ENCODE data around the gene ISG15.
"Not testable (repeated sequence)": the region's sequence is repeated elsewhere in the genome, so short reads cannot be mapped to it uniquely, and the experiment has no call there.

The ISG15 gene

DNA sequence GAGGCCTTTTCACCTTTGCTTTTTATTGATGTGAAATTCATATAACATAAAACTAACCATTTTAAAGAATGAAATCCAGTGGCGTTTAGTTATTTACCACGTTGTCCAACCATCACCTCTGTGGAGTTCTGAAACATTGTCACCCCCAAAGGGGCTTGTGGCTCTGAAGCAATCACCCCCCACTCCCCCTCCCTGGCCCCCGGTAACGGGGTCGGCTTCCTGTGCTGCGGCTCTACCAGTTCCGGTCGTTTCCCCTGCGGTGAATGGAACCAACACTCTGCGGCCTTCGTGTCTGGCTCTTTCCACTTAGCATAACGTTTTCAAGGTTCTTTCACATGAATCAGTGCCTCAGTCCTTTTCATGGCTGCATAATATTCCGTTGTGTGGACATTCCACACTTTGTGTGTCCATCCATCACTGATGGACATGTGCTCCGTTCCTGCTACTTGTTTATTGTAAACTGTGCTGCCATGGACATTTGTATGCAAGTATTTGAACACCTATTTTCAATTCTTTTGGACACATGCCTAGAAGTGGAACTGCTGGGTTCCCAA, 1.8 kb upstream of the ISG15 start:
- DNase-seq (ENCODE audit: low read depth, low spot score) = no peak

DNA sequence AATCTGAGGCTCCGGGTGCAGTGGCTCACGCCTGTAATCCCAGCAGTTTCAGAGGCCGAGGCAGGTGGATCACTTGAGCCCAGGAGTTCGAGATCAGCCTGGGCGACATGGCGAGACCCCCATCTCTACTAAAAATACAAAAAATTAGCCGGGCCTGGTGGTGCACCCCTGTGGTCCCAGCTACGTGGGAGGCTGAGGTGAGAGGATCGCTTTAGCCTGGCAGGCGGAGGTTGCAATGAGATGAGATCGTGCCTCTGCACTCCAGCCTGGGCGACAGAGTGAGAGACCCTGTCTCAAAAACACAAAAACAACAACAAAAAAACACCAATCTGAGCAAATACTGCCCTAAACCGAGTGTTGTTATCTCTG, 577 bp upstream of the ISG15 start:
- DNase-seq (ENCODE audit: low read depth, low spot score) = not testable (repeated sequence)

DNA sequence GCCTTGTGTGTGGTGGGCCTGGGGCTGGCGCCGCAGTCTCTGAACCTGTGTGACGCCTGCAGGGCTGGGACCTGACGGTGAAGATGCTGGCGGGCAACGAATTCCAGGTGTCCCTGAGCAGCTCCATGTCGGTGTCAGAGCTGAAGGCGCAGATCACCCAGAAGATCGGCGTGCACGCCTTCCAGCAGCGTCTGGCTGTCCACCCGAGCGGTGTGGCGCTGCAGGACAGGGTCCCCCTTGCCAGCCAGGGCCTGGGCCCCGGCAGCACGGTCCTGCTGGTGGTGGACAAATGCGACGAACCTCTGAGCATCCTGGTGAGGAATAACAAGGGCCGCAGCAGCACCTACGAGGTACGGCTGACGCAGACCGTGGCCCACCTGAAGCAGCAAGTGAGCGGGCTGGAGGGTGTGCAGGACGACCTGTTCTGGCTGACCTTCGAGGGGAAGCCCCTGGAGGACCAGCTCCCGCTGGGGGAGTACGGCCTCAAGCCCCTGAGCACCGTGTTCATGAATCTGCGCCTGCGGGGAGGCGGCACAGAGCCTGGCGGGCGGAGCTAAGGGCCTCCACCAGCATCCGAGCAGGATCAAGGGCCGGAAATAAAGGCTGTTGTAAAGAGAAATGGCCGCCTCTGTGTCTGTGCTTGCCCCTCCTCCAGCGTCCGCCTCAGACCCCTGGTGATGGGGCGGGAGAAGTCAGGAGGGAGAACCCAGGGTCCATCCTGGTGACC, 788 bp downstream of the ISG15 start:
- no peak for DNase-seq (ENCODE audit: low read depth, low spot score)

DNA sequence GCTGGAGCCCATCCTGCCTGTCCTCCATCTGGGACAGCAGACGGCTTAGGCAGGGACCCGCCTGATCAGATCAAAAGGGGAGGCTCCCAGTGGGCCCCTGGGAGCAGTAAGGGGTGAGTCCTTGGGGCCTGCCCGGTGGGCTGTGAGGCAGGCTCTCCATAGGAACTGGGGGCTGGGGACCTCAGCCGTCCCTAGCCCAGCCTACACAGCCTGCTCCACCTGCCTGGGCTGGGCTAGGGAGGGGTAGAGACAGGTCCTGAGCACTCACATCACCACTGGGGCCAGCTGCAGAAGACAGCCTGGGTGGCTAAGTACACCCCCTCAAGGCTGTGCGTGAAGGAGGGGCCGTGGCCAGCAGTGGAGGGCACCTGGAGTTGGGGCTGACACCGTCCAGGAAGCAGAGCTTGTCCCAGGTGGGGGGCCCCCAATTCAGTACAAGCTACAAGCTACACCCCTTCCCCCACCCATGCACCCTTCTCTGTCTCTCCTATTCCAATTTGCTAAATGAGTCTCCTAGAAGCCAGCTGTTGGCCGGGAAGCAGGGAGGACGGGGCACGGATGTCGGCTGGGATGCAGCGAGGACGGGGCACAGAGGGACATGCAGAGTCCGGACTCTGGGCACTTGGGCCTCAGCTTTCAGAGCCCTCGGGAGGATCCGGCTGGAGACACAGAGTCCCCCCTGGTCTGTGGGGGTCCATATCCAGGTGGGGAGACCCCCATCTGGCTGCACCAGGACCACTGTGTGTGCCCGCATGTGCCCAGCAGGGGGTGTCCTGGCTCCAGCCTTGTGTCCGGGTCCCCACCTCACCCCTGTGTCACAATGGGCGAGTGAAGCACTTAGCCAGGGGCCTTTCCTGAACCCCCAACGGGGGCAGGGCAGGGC, 1.7 kb downstream of the ISG15 start:
- no peak for DNase-seq (ENCODE audit: low read depth, low spot score)

DNA sequence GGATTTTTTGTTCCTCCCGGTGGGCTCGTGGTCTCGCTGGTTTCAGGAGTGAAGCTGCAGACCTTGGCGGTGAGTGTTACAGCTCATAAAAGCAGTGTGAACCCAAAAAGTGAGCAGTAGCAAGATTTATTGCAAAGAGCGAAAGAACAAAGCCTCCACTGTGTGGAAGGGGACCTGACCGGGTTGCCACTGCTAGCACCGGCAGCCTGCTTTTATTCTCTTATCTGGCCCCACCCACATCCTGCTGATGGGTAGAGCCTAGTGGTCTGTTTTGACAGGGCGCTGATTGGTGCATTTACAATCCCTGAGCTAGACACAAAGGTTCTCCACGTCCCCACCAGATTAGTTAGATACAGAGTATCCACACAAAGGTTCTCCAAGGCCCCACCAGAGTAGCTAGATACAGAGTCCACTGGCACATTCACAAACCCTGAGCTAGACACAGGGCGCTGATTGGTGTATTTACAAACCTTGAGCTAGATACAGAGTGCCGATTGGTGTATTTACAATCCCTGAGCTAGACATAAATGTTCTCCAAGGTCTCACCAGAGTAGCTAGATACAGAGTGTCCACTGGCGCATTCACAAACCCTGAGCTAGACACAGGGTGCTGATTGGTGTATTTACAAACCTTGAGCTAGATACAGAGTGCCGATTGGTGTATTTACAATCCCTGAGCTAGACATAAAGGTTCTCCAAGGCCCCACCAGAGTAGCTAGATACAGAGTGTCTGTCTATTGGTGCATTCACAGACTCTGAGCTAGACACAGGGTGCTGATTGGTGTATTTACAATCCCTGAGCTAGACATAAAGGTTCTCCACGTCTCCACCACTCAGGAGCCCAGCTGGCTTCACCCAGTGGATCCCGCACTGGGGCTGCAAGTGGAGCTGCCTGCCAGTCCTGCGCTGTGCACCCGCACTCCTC, 4.4 kb downstream of the ISG15 start:
- DNase-seq (ENCODE audit: low read depth, low spot score) = not testable (repeated sequence)

DNA sequence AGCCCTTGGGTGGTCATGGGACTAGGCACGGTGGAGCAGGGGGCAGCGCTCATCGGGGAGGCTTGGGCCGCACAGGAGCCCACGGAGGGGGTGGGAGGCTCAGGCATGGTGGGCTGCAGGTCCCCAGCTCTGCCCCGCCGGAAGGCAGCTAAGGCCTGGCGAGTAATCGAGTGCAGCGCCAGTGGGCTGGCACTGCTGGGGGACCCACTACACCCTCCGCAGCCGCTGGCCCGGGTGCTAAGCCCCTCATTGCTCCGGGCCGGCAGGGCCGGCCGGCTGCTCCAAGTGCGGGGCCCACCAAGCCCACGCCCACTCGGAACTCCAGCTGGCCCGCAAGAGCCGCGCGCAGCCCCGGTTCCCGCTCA, 5.0 kb downstream of the ISG15 start:
- DNase-seq (ENCODE audit: low read depth, low spot score) = not testable (repeated sequence)

DNA sequence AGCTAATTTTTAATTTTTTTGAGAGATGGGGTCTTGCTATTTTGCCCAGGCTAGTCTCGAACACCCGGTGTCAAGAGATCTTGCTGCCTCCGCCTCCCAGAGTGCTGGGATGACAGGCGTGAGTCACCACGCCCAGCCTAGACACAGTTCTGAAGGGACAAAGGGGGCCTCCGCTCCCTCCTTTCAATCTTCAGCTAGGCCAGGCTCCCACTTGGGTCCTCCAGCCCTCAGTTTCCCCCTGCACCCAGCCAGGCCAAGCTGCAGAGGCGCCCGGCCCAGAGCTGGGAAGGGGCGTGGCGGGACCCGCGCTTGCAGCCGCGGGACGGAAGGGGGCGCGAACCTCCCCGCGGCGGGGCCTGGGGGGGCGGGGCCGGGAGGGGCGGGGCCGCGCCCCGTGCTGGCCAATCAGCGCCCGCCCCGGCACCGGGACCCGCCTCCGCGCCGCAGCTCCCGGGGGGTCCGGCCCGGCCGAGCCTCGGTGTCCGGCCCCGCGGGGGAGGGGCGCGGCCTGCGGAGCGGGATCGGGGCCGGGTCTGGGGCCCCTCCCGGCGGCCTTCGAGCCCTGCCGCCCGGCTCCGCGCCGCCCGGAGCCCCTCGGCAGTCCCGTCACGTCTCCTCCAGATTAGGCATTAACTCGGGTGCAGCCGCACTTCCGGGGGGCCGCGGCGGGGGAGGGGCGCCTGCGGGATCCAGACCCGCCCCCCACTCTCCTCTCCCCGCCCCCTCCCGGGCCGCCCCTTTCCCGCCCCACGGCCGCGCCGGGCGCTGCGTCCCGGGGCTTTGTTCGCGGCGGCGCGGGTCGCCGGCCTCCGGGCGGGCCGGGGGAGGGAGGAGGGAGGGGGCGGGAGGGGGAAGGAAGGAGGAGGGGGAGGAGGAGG, 6.1 kb downstream of the ISG15 start:
- no peak for DNase-seq (ENCODE audit: low read depth, low spot score)

DNA sequence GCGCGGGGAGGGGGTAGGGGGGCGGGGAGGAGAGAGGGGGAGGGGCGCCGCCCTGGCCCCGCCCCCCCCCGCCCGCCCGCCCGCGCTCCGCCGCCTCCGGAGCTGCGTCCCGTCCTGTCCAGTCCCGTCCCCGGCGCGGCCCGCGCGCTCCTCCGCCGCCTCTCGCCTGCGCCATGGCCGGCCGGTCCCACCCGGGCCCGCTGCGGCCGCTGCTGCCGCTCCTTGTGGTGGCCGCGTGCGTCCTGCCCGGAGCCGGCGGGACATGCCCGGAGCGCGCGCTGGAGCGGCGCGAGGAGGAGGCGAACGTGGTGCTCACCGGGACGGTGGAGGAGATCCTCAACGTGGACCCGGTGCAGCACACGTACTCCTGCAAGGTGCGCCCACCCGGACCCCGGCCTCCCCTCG, 6.7 kb downstream of the ISG15 start, which contains the start of gene AGRN:
AGRN (plus strand) TSS at position 121 of the 405 bp plus-strand sequence; CDS start at position 174, 53 bp downstream.
- no peak for DNase-seq (ENCODE audit: low read depth, low spot score)

DNA sequence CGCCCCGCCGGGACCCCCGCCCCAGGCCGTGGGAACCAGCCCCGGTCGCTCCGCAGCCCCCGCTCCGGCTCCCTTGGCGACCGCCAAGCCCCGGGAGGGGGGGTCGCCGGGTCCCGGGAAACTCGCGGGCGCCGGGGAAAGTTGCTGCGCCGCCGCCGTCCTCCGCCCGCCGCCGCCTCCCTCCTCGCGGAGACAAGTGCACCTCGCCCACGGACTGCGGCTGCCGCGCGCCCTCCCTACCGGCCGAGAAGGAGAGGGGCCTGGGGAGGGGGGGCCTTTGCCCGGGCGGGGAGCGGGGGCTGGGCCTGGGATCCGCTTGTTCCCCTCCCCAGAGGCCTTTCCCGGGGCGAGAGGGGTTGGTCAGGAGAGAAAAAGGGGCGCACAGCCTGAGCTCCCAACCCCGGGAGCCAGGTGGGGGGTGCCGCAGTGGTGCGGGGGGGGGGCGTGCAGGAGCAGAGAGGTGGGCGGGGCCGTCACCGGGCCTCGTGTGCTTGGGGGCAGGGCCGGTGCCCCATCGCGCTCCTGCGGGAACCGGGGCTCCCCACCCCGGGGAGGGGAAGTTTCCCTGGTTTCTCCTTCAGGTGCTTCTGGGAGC, 7.2 kb downstream of the ISG15 start:
- DNase-seq (ENCODE audit: low read depth, low spot score) = no peak

DNA sequence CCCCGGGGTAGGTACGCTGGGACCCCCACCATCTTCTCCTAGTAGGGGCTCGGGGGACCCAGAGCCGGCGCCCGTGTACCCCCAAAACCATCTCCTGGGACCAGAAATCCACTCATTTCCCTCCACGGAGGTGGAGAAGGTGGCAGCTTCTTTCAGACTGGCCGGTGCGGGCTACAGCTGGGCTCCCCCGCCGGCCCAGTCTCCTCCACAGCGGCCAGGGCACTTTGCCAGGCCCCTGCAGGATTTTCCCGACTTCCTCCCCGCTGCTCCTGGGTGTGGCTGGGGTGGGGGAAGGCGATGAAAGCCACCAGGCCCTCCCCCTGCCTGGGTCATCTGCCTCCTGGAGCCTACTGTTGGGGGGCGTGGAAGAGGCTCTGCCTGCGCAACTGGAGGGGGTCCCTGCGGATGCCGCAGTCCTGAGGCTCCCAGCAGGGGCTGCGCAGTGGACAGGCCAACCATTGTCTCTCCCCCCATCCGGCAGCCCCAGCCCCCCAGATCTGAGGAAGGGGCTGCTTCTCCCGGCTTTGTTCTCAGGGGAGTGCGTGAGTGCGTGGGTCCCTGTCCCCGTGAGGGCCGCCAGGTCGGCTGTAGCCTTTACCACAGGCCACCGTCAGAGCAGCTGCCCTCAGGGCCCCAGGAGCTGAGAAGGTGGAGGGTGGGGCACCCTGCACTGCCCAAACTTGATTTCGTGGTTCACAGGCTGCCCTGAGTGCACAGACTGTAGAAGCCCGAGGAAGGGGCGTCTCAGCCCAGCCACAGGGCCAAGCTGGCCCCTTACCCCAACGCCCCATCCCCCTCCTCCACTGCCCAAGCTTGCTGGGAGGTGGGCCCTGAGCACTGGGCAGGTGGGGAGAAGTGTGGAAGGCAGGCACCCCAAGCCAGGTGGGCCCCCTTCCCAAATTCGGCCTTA, 8.0 kb downstream of the ISG15 start:
- DNase-seq (ENCODE audit: low read depth, low spot score) = no peak

DNA sequence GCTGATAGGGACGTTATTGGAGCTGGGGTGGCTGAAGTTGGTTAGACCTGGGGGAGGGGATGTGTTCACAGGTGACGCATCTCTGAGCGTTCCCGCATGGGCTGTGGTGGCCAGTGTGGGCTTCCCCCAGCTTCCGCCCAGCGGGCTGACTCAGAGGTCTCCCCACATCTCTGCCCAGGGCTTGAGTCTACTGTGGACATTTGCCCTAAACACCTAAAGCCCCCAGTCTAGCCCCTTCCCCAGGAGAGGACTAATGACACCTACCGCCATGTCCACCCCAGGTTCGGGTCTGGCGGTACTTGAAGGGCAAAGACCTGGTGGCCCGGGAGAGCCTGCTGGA, 8.6 kb downstream of the ISG15 start:
- no peak for DNase-seq (ENCODE audit: low read depth, low spot score)

DNA sequence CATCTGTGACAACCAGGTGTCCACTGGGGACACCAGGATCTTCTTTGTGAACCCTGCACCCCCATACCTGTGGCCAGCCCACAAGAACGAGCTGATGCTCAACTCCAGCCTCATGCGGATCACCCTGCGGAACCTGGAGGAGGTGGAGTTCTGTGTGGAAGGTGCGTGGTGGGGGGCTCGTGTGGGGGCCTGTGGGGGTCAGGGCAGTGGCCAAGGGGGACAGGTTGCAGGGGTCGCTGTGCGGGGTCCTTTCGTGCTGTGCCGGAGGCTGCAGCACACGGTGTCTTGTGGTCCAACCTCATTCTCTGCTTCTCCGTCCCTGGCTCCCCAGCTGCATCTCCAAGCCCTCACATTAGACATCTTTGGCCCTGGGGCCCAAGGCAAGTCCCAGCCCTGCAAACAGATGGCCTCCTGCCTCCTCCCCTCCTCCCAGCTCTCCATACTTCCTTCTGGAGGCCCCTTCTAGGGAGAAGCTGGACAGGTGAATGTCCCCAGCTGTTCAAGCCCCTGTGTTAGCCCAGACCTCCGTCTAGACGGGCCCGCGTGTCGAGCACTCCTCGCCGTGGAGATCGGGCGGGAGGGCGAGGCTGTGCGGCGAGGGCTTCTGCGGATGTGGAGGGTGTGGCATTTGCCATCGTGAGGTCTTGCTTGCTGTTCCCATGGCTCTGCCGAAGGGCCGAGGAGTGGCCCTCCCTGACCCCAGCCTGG, 9.2 kb downstream of the ISG15 start:
- DNase-seq (ENCODE audit: low read depth, low spot score) = no peak

DNA sequence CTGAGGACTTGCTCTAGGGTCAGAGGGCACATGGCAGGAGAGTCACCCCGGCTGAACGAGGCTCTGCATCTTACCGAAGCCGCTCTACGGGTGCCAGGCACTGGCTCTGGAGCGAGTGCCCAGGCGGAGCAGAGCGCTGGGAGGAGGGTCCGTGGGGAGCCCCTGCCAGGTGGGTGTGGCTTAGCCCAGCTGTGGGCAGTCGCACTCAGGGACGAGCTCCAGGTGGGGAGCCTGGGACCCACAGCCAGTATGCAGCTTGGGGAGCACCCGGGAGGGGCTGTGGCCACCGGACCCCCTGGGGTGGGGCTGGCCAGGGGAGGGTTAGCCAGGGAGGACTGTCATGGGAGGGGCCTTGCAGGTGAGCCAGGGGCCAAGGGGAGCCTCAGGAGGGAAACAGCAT, 10.4 kb downstream of the ISG15 start:
- no peak for DNase-seq (ENCODE audit: low read depth, low spot score)

DNA sequence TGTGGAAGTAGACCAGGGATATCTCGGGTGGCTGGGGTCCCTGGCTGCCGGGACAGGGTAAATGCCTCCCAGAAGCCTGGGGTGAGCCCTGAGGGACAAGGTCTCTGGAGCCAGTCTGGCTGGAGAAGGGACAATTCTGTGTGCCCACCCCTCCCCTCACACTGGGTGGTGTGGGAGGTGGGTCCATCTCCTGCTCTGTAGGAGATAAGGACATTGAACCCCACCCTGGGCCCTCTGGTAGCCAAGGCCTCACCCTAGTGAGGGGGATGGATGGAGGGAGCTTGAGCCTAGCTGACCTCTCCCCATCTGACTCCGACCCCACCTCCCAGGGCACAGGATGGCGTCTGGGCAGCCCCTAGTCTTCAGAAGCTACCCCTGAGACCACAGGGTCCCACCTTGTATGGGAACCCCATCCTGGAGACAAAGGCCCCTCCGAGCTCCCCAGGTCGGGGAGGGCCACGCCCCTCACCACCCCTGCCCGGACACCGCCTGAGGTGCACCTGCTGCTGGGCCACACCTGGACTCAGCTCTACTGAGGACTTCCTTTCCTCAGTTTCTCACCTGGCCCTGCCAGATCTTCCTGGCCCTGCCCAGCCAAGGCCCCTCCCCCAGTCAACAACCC, 11.0 kb downstream of the ISG15 start:
- DNase-seq (ENCODE audit: low read depth, low spot score) = no peak

DNA sequence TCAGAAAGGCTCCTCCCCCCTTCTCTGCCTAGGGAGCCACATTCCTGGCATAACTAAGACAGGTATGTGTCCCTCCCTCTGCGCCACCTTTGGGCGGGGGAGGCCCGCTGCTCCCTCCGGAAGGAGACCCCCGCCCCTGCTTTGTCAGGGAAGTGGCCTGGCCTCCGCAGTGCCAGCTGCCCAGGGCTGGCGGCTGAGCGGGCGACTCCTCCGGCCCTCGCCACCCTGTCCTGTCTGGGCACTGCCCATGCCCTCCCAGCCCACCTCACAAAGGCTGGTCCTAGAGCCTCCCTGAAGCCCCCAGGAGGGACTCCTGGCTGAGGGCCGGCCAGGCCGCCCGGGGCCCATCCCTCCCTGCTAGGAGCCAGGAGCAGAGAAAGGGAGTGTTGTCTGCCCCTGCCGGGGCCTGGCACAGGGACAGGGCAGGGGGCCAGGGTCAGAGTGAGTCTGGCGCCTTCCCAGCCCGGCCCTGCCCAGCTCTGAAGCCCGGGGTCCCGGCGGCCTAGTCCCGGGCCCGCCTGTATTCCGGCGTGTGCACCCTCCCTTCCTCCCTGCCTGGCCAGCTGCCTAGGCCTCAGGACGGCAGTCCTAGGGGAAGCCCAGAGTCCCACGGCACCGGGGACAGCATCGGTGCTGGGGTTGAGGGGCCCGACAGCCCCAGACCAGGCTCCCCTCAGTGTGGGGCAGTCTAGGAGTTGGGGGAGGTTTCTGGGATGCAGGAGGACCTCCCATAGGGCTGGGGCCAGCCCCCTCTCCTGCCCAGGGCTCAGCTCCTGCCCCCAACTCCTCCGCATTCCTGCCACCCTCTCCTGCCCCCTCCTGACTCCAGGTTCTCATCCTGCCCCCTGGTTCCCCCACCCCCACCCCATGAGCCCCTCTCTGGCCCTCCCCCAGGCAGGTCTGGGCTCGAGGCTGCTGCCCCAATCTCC, 11.7 kb downstream of the ISG15 start:
- peak; percentile 69 for DNase-seq (ENCODE audit: low read depth, low spot score)

DNA sequence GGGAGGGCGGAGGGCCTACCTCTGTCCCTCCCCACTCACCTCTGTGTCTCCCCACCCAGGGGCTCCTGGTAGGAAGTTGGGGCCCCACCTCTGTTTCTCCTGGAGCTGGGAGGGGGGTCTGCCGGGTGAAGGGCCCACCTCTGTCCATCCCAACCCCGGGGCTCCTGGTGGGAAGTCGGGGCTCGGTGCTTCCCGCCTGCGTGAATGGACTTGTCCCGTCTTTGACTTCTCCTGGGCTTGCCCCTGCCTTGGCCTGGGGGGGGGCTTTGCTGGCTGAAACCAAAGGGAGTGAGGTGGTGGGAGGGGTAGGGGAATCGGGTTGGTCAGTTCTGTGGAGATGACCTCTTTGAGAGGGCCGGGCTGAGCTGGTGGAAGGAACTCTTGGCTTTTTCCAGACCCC, 12.4 kb downstream of the ISG15 start:
- no peak for DNase-seq (ENCODE audit: low read depth, low spot score)
